Ascending aorta (tissue), 2 donors: ENCODE data around the gene NINJ2. TPM values are rescaled to one million over a fixed set of nuclear protein-coding genes. Genes with fewer than 3 reads are reported as not detected.

ENCODE experiments used
- DNase-seq, 2 donors: peaks; one replicate each; pipeline ENCODE4 v3.0.0-alpha.2; 2019; ENCODE audit warnings: low spot score in 2 of 2
- H3K27ac ChIP-seq, 2 donors: fragments of 200-600 bp; sonication (generic); one replicate each; pipeline ENCODE4 v1.5.1; 2016 to 2017; ENCODE audit warnings: mild to moderate bottlenecking in 1 of 2
- H3K27me3 ChIP-seq: fragments of 200-600 bp; sonication (generic); one replicate; pipeline ENCODE4 v1.5.1; 2017
- H3K36me3 ChIP-seq, 2 donors: fragments of 200-600 bp; sonication (generic); one replicate each; pipeline ENCODE4 v1.5.1; 2016
- H3K4me1 ChIP-seq, 2 donors: fragments of 200-600 bp; sonication (generic); one replicate each; pipeline ENCODE4 v1.5.1; 2016 to 2017; ENCODE audit warnings: mild to moderate bottlenecking in 1 of 2
- H3K4me3 ChIP-seq, 2 donors: fragments of 200-600 bp; sonication (generic); one replicate each; pipeline ENCODE4 v1.5.1; 2016 to 2017; ENCODE audit warnings: mild to moderate bottlenecking in 1 of 2
- H3K9me3 ChIP-seq, 2 donors: fragments of 200-600 bp; sonication (generic); one replicate each; pipeline ENCODE4 v1.5.1; 2016
- intact Hi-C: fragments of 100-400 bp; cut with DNase I; formaldehyde crosslinking; loops from one replicate; pipeline ENCODE4 v1.15.1; 2023
- total RNA-seq: library from RNA; depleted of rRNA; stranded (reverse); fragments of >200 nt; gene quantifications from one replicate; pipeline ENCODE4 v1.1.0, GENCODE V29; 2016
- TF ChIP-seq, protein P1 (sequence below), 3 experiments: fragments of 200-600 bp in 2 of 3; fragments of 450-650 bp in 1 of 3; sonication (generic) in 2 of 3; IDR thresholded peaks; one replicate each; pipeline ENCODE4 v1.5.1; 2016 to 2019; ENCODE audit warnings: antibody characterized with exemption in 3 of 3, mild to moderate bottlenecking in 1 of 3, moderate library complexity in 1 of 3

The NINJ2 gene
- total RNA-seq, 1 donor from 2014 or later, result 24.1 TPM

DNA sequence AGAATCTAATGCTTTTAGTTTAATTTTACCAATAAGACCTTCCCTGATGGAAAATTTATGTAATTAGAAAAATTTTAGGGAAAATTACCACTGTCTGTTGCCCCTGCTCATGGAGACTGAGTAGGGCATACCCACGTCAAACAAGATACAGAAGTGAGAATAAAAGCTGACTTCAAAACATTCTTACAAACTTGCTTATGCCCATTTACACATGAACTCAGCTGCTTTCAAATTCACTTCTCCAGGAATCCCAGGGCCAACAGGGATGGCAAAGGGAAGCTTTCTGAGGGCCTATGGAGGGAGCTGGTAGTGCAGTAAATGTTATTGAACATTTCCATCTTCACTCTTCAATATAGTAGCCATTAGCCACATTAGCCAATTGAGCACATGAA lies 4.8 kb upstream of the NINJ2 start:
- Histone ChIP-seq H3K4me3 (no peak overlapping the region), H3K4me1 (peaks cover 0 to 3% of the 10 kb centered on the region in 2 donors), H3K36me3 (no peaks in the 10 kb centered on the region), H3K9me3 (no peaks in the 10 kb centered on the region), H3K27ac (no peak overlapping the region), H3K27me3 (no peaks in the 10 kb centered on the region)
- intact Hi-C loops, result no loop called here
- TF ChIP-seq, protein P1, sequence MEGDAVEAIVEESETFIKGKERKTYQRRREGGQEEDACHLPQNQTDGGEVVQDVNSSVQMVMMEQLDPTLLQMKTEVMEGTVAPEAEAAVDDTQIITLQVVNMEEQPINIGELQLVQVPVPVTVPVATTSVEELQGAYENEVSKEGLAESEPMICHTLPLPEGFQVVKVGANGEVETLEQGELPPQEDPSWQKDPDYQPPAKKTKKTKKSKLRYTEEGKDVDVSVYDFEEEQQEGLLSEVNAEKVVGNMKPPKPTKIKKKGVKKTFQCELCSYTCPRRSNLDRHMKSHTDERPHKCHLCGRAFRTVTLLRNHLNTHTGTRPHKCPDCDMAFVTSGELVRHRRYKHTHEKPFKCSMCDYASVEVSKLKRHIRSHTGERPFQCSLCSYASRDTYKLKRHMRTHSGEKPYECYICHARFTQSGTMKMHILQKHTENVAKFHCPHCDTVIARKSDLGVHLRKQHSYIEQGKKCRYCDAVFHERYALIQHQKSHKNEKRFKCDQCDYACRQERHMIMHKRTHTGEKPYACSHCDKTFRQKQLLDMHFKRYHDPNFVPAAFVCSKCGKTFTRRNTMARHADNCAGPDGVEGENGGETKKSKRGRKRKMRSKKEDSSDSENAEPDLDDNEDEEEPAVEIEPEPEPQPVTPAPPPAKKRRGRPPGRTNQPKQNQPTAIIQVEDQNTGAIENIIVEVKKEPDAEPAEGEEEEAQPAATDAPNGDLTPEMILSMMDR (IDR thresholded peaks at IDR 0.05), result no peak
- no peak for DNase-seq

DNA sequence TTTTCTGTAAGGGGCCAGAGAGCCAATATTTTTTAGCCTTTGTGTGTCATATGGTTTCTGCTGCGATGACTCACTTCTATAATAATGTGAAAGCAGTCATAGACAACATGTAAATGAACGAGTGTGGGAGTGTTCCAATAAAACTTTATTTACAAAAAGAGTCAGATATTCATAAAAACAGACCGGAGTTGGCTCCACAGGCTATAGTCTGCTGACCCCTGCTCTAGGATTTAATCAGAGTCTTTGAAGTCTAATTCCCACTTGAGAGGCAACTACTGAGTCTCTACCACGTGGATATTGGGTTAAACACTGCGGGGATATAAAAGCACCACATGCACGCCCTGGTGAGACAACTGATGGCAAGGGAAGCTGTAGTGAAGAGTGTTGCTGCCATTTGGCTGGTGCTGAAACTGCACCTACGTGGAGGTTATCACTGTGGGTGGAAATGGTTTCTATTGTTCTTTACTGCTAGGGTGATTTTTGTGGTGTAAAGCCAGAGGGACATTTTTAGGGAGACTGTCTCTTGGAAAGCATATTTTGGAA lies 3.6 kb upstream of the NINJ2 start:
- peak overlapping the region in 1 of 2 donors; percentile 6 for H3K27ac ChIP-seq
- intact Hi-C loops, result no loop called here
- TF ChIP-seq, protein P1 (IDR thresholded peaks at IDR 0.05), result no peak

DNA sequence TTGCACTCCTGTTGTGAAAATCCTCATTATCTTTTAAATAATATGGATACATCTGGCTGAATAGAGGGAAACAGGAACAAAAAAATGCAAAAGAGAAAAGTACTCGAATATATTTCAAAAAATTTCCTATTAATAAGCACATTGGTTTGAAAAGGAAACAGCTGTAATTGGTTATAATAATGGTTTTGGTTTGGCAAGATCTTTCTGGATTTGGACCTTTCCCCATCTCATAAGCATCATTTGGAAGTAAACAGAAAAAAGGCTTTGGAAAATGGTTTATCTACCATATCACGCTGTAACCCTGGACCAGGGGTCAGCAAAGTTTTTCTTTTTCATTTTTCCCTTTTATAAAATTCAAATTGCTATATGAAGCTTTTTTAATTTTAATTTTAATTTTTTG lies 2.8 kb upstream of the NINJ2 start:
- DNase-seq, result no peak
- TF ChIP-seq, protein P1 (IDR thresholded peaks at IDR 0.05), result no peak
- intact Hi-C loops, result no loop called here
- Histone ChIP-seq H3K36me3 (no peaks in the 10 kb centered on the region), H3K4me3 (no peak overlapping the region), H3K27ac (no peak overlapping the region), H3K4me1 (peaks cover 0 to 5% of the 10 kb centered on the region in 2 donors), H3K9me3 (no peaks in the 10 kb centered on the region), H3K27me3 (no peaks in the 10 kb centered on the region)

More for the DNA sequence above, 3.6 kb upstream of the NINJ2 start:
- Histone ChIP-seq H3K4me3 (no peak overlapping the region), H3K9me3 (no peaks in the 10 kb centered on the region), H3K36me3 (no peaks in the 10 kb centered on the region), H3K27me3 (no peaks in the 10 kb centered on the region), H3K4me1 (peaks cover 0 to 5% of the 10 kb centered on the region in 2 donors)
- DNase-seq, result peak in 1 of 2 donors; percentile 44

DNA sequence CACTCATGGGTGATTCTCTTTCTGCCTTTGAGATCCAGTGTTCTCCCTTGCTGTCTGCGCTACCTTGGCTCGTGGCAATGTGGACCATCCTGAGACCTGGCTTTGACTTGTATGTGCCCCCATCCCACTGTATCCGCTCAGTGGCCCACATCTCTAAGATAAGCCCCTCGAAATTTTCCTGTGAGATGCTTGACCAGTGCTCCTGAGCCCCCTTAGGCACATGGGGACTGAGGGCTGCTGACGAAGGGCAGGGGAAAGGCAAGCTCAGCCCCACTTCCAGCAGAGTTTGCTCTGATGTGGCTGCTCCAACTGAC lies 1.5 kb upstream of the NINJ2 start:
- peak in 1 of 2 donors; percentile 41 for DNase-seq
- Histone ChIP-seq H3K9me3 (no peaks in the 10 kb centered on the region), H3K4me1 (peaks cover 0 to 5% of the 10 kb centered on the region in 2 donors), H3K27me3 (no peaks in the 10 kb centered on the region), H3K36me3 (no peaks in the 10 kb centered on the region), H3K27ac (no peak overlapping the region), H3K4me3 (no peak overlapping the region)
- intact Hi-C loops, result no loop called here
- TF ChIP-seq, protein P1 (IDR thresholded peaks at IDR 0.05), result no peak

DNA sequence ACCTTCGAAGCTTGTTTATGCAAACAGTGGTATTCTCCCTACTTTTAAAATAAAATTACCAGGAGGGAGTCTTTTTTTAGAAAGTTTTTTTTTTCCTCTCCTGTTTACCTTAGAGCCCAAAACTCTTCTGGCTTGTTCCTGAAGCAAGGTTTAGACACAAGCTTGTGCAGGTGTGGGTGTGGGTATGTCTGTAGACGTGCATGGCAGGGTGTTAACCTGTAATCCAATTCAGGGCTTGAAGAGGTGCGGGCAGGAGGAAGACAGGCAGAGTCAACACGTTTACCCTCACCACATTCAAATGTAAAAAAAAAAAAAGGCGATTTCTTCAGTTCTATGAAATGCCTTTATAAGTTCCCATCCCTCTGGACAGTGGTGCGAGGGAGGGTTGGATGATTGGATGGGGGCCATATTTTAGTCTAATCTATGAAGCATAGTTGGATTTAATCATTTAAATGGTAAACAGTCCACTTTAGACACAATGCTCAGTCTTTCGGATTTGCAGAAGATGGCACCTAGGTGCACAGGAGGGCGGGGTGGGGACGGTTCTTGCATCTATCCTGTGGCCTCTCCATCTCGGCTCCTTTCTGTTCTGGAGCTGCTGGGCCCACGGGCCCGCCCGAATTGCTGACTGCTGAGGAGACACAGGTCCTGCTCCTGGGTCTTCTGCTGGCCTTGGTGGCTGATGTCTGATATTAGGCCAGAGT lies 982 bp upstream of the NINJ2 start:
- no peak overlapping the region for H3K4me3 ChIP-seq
- H3K9me3 ChIP-seq, result no peaks in the 10 kb centered on the region
- H3K27ac ChIP-seq, result no peak overlapping the region
- DNase-seq, result peak in 1 of 2 donors; percentile 53
- intact Hi-C loops, result no loop called here
- TF ChIP-seq, protein P1 (IDR thresholded peaks at IDR 0.05), result no peak
- H3K36me3 ChIP-seq, result no peaks in the 10 kb centered on the region
- H3K27me3 ChIP-seq, result no peaks in the 10 kb centered on the region
- peaks cover 0 to 5% of the 10 kb centered on the region in 2 donors for H3K4me1 ChIP-seq
